ENCODE measurements around the gene EIF3A.
"Not testable (repeated sequence)": the region's sequence is repeated elsewhere in the genome, so short reads cannot be mapped to it uniquely, and the experiment has no call there.

Gene EIF3A

DNA sequence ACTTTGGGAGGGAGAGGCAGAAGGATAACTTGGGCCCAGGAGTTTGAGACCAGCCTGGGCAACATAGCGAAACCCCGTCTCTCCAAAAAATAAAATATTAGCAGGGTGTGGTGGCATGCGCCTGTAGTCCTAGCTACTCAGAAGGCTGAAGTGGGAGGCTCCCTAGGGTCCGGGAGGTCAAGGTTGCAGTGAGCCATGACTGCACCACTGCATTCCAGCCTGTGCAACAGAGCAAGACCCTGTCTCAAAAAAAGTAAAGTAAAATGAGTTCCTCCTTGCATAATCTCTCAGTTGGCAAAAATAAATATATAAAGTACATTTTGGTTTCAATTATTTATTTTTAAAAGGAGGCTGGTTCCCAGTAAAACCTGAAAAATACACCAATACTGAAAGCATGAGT lies 39.3 kb downstream of the EIF3A start:
- no peak for DNase-seq

DNA sequence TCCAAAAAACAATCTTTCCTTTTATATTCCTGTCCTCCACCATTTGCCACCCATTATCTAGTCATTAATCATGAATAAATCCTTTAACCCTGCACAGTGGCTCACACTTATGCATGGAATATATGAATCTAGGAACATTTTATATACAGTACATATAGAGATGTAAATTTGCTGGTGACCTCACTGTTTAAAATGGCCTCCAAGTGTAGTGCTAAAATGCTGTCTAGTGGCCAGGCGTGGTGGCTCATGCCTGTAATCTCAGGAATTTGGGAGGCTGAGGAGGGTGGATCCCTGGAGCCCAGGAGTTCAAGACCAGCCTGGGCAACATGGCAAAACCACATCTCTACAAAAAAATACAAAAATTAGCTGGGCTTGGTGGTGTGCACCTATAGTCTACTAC lies 41.5 kb downstream of the EIF3A start:
- DNase-seq: no peak

DNA sequence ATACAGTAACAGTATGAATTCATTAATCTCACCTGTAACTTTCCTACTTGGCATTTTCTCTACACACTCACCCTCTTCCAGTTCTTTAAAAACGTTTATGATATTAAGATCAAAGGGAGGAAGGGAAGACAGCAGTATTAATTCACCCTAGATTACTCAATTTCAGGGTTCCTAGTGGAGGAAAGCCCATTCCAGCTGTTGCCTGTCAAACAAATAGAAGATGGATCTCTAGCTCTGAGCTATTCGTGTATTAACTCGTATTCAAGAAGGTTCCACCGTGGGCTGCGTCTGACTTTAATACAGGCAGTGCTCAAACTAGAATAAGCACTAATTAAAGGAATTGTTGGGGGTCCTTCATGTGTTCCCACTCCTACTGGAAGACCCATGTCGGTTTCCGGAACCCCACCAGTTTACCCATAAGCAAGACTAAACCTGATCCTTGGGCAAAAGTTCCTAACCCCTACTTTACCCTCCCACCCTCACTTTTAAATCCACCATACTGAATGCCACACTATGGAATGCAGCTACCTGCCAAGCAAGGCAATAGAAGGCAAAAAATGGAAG lies 49.0 kb downstream of the EIF3A start:
- DNase-seq: no peak

DNA sequence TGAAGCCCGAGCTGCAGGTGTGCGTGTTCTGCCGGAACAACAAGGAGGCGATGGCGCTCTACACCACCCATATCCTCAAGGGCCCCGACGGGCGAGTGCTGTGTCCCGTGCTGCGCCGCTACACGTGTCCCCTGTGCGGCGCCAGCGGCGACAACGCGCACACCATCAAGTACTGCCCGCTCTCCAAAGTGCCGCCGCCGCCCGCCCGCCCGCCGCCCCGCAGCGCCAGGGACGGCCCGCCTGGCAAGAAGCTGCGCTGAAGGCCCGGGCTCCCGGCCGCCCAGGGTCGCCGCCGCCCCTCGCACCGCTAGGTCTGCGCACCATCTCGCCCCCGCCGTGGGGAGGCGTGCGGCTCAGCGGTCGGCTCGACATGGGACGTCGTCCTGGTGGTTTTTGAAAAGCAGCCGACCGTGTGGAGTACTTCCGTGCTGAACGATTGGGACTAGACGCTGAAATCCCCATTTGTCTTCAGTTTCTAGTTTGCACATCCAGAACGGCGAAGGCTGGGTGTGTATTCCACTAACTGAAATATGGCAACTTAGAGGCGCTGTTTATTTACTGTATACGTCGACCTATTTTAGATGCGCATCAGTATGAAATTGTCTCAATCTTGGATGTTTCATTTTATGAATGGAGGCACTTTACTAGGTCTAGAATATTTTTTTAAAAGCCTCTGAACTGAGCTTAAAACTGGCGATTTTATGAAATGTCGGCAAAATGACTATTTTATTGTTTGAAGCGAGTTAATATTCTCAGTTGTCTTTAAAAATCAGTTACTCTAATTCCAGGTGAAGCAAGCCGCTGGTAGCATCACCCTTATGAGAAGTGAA lies 50.0 kb downstream of the EIF3A start:
- DNase-seq: peak; percentile 74

DNA sequence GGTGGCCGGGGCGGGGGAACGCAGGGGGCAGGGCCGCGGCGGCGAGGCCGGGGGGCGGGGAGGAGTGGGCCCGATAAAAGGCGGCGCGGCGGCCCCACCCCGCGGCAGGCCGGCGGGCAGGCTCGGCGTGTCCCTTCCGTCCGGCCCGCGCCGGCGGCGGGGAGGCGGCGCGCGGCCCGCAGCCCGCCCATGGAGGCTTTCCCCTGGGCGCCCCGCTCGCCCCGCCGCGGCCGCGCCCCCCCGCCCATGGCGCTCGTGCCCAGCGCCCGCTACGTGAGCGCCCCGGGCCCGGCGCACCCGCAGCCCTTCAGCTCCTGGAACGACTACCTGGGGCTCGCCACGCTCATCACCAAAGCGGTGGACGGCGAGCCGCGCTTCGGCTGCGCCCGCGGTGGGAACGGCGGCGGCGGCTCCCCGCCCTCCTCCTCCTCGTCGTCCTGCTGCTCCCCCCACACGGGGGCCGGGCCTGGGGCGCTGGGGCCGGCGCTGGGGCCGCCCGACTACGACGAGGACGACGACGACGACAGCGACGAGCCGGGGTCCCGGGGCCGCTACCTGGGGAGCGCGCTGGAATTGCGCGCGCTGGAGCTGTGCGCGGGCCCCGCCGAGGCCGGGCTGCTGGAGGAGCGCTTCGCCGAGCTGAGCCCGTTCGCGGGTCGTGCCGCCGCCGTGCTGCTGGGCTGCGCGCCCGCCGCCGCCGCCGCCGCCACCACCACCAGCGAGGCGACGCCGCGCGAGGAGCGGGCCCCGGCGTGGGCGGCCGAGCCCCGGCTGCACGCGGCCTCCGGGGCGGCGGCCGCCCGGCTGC lies 50.8 kb downstream of the EIF3A start, which contains the start of gene NANOS1:
TSS of gene NANOS1 (plus strand) at position 102 of the 808 bp plus-strand sequence. CDS start at position 190, 88 bp downstream.
- peak; percentile 49 for DNase-seq

DNA sequence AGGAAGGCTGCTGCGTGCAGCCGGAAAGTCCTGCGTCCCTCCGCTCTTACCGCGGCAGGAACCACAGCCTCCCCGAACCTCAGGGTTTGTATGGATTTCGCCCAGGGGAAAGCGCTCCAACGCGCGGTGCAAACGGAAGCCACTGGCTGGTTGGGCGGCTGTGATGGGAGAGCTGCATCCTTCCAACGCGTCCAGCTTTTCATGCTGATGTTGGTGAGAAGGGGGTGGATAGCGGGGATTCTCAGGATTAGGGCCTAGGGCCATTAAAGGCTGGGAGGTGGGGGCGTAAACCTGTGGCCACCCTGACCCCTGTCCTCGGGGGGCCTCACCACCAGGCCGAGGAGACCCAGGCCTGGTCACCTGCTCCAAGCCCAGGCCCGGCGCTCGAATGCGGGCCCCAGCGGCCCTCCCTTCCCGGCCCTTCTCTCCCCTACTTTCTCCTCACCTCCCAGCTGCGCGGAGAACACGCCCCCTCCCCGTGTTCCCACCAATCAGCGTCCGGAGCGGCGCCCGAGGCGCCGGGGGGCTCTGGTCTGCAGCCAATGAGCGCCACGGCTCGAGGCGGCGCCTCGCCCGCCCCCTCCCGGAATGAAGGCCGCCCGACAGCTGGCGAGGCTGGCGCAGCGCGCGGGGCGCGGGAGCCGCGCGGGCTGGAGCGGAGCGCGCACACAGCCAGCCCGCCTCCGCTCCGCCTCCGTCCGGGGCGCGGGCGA lies 51.6 kb downstream of the EIF3A start:
- peak; percentile 86 for DNase-seq

DNA sequence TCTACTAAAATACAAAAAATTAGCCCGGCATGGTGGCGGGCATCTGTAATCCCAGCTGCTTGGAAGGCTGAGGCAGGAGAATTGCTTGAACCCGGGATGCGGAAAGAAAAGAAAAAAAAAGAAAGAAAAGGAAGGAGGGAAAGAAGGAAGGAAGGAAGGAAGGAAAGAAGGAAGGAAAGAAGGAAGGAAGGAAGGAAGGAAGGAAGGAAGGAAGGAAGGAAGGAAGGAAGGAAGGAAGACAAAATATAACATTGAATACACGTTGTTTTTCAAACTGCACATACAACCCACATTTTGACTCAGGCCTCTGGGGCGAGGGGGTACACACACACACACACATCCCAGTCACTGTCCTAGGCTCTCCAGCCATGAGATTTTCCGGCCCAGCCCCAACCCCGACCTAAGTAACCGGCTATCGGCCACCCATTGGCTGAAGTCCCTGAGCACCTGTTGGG lies 52.1 kb downstream of the EIF3A start:
- DNase-seq: not testable (repeated sequence)

DNA sequence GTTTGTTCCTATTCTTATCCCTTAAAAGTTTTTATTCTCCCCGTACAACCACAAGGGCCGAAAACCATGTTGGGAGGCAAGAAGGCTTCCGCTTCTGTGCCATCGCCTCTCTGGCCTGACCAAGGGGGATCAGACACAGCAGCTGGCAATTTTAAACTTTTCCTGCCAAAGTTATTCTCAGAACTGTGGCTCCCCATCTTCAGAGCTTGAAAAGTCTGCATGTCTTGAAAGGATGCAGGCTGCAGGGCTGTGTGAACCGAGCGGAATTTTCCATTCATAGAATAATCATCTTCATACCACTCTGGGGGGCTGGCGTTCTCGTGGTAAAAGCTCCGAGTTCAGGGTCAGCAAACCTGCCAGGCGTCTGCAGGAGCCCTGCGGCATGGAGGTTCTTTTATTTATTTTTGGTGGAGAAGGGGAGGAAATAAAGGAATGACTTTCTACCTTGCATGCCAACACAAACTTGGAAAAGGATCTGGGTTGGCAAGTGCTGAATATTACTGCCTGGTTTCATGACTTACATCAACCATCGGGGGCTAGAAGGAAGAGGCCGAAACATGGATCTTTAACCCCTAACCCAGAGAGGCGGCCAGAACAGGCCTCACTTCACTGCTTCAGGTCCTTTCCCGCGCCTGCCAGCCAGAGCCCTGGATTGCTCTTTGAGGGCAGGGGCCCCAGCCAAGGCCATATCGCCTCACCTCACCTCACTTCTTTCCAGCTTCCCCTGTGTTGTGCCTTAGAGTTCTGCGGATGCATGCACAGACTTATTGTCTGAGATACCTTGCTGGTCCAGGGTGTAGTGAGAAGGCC lies 54.1 kb downstream of the EIF3A start:
- DNase-seq: no peak

DNA sequence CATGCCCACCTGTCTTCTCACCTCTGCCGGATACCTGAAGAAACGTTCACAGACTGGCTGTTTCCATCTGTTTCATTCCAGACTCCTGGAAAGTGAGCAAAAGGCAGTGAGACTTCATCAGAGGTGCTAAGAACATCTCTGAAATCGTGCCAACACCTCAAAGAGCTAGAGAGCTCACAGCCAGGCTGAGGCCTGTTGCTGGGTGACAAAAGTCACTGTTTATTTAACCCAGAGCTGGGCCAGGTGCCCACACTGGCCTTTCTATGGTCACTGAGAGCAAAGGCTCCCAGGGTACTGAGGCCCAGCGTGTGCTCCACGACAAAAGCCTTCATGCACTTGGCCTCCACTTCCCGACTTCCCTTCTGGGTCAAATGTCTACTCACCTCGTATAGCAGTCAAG lies 54.8 kb downstream of the EIF3A start:
- no peak for DNase-seq

DNA sequence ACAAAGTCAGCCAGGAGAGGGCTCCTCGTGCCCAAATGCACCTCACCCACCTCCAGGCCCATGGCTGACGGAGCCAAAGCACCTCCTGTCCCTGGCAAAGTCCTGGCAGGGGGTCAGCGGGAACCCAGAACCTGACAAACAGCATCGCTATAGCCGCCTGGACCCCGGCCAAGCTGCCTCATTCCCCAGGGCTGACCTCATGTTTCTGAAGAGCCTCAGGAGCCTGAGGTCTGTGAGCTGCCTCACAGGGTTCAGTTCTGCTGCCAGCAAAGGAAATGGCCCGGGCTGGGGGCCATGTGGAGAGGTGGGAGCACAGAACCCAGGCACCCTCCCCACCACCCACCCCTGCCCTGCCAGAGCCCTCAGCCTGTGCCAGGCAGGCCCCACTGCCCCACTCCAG lies 55.3 kb downstream of the EIF3A start:
- no peak for DNase-seq

DNA sequence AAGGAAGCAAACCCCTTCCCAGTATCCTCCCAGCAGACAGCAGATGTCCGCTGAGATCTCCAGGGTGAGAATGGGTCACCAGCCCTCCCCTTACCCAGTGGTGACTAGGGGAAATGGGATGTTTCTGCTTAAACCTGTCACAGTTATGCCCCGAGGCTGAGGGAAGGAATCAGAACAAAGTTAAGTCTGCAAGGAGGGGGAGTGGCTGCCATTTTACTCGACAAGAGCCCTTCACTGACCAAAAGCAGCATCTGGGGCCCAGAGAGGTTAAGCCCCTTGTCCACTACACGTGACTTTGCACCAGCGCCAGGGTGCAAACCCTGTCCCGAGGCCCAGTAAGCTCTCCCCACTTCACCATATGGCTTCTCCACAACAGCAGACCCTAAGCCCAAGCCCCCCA lies 55.7 kb downstream of the EIF3A start:
- DNase-seq: no peak

DNA sequence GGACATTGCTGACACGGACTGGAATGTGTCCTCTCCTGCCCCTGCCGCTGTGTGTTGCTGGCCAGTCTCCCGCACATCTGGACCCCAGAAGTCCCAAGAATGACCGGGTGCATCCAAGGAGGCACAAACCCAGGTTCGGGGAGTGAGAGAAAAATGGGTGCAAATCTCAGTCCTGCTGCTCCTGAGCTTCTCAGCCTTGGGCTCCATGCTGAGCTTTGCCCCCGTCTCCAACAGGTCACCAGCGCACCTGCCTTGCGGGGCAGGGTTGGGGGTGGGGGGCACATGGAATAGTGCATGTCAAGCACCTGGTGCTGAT lies 57.1 kb downstream of the EIF3A start:
- no peak for DNase-seq

DNA sequence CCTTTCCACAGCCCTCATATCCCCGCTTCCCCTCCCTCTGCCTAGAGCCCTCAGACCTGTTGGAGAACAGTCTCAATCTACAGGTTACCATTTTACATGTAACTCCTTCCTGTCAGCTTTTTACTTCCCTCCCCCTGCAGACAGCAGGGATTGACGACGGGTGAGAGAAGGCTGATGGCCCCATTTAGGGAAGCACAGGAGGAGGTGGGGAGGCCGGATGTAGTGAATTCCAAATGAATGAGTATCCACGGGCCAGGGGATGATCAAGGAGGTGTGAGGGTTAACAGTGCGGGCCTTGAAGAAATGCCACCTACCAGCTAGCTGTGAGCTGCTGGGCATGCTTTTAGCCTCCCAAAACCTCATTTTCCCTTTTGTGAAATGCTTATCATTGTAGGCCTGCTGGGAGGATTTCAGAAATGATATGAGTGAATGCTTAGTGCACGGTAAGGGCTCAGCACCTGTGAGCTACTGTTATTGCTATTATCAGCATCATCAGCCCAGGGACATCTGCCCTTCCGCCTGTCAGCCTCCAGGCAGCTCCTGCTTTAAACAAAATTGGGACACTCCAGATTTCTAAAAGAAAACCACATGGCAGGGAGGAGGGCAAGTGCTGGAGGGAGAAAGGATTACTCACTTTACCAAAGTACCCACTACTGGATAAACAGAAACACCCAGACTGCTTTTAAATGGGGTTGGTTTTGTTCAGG lies 57.6 kb downstream of the EIF3A start:
- no peak for DNase-seq

DNA sequence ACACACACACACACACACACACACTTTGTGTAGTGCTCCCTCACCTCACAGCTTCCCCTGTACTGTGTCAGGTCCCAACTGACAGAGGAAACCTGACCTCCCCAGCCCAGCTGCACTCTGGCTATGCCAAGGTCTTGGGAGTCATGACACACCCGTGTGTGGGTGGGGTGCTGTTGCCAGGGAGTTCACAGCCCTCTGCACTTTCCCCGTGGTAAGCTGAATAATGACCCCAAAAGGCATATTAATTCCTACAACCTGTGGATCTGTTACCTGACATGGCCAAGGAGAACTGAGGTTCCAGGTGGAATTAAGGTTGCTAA lies 60.0 kb downstream of the EIF3A start:
- peak; percentile 46 for DNase-seq

DNA sequence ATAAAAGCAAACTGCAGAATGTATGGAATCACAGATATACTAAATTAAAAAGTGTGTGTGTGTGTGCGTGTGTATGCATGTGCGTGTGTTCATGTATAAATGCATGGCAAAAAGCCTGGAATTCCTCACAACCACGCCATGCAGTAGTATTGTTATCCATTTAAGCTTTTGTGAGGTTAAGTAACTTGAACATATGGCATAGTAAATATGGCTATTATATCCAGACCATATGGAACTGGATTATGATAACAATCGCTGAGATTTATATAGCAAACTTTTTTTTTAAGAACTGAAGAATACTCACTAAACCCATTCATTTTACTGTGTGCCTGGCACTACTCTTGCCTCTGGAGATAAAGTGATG lies 73.4 kb downstream of the EIF3A start:
- no peak for DNase-seq

DNA sequence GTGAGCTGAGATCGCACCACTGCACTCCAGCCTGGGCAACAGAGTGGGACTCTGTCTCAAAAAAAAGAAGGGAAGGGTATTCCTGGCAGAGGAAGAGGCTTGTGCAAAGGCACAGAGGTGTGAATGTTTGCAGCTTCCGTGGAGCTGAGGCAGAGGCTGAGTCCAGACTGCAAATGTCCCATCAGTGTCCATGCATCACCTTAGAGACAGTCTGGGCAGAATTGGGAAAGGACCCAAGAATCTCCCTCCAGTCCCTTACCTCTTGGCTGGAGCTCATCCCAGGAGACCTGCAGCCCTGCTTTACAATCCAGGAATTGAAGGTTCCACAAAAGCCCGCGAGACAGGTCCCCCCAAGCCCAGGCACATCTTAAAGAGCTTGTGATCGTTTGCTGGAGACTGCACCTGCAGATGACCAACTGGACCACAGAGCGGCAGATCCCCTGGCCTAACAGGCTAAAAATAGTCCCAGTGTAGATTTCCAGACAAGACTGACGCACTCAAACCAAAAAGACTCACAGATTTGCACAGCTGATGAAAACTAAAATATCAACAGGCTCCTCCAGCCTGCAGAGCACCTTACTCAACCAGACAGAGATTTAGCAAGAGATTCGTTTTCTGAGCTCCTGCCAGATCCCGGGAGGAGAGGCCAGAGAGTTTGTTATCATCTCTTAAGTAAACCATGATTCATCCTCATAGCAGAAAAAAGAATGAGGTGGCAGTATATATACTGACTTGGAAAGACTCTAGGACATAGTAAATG lies 74.0 kb downstream of the EIF3A start:
- DNase-seq: no peak

DNA sequence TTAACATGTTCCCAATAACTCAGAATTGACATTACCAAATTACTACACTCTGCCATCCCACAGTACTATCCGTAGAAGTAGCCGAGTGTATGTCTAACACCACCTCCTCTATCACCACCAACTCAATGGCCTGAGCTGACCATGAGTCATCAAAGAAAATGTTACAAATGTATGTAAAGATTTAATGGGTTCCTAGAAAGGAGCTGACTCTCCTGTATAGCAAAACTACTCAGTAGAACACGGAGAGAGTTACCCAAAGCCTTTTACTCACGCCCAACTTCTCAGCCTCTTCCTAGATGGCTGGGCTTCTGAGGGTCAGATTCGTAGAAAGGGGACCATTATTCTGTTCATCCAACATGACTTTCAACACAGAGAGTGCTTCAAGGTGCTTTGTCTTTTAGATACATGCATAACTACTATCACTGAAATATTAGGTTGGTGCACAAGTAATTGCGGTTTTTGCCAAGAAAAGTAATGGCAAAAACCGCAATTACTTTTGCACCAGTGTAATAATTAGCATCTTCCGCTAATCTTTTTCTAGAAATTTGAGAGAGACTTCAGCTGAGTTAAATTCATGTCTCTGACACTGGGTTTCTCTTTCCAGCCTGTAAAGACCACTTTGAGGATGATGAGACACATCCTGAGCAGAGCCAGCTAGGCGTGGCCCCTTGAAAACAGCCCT lies 75.1 kb downstream of the EIF3A start:
- DNase-seq: no peak

DNA sequence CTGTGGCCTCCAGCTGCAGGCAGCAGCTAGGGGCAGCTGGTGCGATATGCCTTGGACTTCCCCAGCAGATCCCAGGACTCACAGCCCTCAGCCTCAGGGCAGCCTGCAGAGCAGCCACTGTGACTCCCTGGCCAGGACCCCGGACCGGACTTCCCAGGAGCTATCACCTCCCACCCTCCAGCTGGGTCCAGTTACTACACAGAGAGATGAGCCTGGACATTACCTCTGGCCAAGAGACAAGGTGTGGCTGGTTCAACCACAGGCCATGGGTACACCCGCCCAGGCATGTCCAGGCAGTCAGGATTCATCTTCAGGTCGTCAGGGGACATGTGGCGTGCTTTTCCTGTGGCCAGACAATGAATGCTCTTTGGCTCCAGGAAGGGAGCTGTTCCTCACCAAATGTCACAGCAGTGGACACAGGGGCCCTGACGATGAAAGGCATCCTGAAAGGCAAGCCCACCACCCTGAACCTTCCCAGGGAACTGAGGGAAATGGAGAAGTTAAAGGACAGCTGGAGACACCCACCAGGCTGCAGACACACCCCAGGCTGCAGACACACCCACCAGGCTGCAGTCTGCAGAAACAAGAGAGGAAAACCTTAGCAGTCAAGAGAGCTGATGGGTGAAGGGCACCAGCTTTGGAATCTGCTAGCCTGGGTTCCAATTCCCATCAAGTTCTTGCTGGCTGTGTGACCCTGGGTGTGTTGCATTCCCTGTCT lies 76.9 kb downstream of the EIF3A start:
- DNase-seq: no peak

DNA sequence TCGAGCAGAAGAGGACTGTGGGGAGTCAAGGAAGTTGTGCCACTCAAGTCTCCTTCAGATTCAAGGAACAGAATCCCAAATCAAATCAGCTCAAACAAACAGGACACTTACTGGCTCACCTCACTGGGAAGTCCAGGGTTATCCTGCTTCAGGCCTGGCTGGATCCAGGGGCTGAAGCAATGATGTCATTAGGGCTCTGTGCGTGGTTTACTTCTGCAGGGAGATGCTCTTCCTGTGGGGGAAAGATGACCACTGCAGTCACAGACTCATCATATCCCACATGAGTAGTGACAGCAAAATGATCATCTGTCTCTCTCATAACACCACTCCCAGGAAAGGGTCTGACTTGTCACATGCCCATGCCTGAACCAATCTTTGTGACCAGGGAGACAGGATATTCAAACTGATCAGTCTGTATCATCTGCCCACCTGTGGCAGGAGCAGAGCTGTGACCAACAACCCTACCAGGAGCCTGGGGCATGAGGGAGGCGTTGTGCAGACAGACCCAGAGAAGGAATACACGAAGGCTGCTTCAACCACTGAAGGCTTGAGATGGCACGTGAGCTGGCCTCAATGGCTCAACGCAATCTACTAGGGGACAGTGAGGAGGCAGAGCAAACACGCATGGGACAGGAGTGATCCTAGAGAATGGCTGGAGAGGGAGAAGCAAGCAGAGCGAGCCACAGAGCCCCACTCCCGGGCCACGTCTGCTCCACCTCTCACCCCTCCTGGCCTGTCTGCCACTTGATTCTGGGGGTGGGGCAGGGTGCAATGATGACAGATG lies 78.7 kb downstream of the EIF3A start:
- DNase-seq: no peak
